ENCODE measurements around the gene NEGR1. TPM values are rescaled to one million over a fixed set of nuclear protein-coding genes. Genes with fewer than 3 reads are reported as not detected.

Gene NEGR1
- total RNA-seq, 1 donor from 2014 or later = 40.9 TPM

- DNase-seq = no peak
Observed at GRCh38 chr1:71850515-71850914, 431.8 kb downstream of the NEGR1 start.

GRCh38 chr1:71843012-71843411 lies 439.3 kb downstream of the NEGR1 start:
- DNase-seq = no peak

GRCh38 chr1:71839876-71840275 lies 442.5 kb downstream of the NEGR1 start:
- DNase-seq = no peak

GRCh38 chr1:71836904-71837303 lies 445.4 kb downstream of the NEGR1 start:
- no peak for DNase-seq

- DNase-seq = no peak
Observed at GRCh38 chr1:71835442-71835813, 446.9 kb downstream of the NEGR1 start.

- no peak for DNase-seq
Observed at GRCh38 chr1:71834601-71835441, 447.5 kb downstream of the NEGR1 start.

- no peak for DNase-seq
Observed at GRCh38 chr1:71831646-71832045, 450.7 kb downstream of the NEGR1 start.

- DNase-seq = no peak
Observed at GRCh38 chr1:71829346-71829745, 453.0 kb downstream of the NEGR1 start.

GRCh38 chr1:71828431-71829012 lies 453.8 kb downstream of the NEGR1 start:
- DNase-seq = no peak

GRCh38 chr1:71823708-71824305 lies 458.5 kb downstream of the NEGR1 start:
- DNase-seq = no peak

- DNase-seq = no peak
Observed at GRCh38 chr1:71817028-71817427, 465.3 kb downstream of the NEGR1 start.

GRCh38 chr1:71809085-71809484 lies 473.3 kb downstream of the NEGR1 start:
- DNase-seq = no peak

- no peak for DNase-seq
Observed at GRCh38 chr1:71804140-71804539, 478.2 kb downstream of the NEGR1 start.

GRCh38 chr1:71796006-71796405 lies 486.3 kb downstream of the NEGR1 start:
- DNase-seq = no peak

GRCh38 chr1:71792264-71792663 lies 490.1 kb downstream of the NEGR1 start:
- no peak for DNase-seq

GRCh38 chr1:71788113-71788512 lies 494.2 kb downstream of the NEGR1 start:
- DNase-seq = no peak

GRCh38 chr1:71787699-71788098 lies 494.6 kb downstream of the NEGR1 start:
- no peak for DNase-seq

- DNase-seq = no peak
Observed at GRCh38 chr1:71786218-71786617, 496.1 kb downstream of the NEGR1 start.

- DNase-seq = no peak
Observed at GRCh38 chr1:71785450-71785849, 496.9 kb downstream of the NEGR1 start.

- DNase-seq = no peak
Observed at GRCh38 chr1:71785000-71785399, 497.3 kb downstream of the NEGR1 start.

GRCh38 chr1:71784241-71784640 lies 498.1 kb downstream of the NEGR1 start:
- DNase-seq = no peak

GRCh38 chr1:71783071-71783470 lies 499.3 kb downstream of the NEGR1 start:
- no peak for DNase-seq

- DNase-seq = no peak
Observed at GRCh38 chr1:71781450-71781849, 500.9 kb downstream of the NEGR1 start.

GRCh38 chr1:71780681-71781080 lies 501.7 kb downstream of the NEGR1 start:
- no peak for DNase-seq
